Smooth muscle cell (in vitro differentiated cells): Measurements from ENCODE around the gene STRN3. TPM values are rescaled to one million over a fixed set of nuclear protein-coding genes. Genes with fewer than 3 reads are reported as not detected.

Experiments used
- DNase-seq: peaks from one replicate; lab custom pipeline; 2025; ENCODE audit not compliant: unreplicated experiment; lab: John Stamatoyannopoulos, UW
- H2AFZ ChIP-seq: fragments of 200-600 bp; sonication (generic); 2 replicates; pipeline ENCODE4 v1.6.0; 2016; ENCODE audit warnings: antibody characterized with exemption, low read depth, mild to moderate bottlenecking
- H3F3A ChIP-seq: fragments of 200-600 bp; sonication (generic); 2 replicates; pipeline ENCODE4 v1.6.0; 2017; ENCODE audit warnings: antibody characterized with exemption, low read depth
- H3K27ac ChIP-seq: fragments of 200-600 bp; sonication (generic); 2 replicates; pipeline ENCODE4 v1.5.1; 2016; ENCODE audit warnings: low read depth, mild to moderate bottlenecking
- H3K27me3 ChIP-seq: fragments of 200-600 bp; sonication (generic); 2 replicates; pipeline ENCODE4 v1.6.1; 2016; ENCODE audit warnings: low read depth, mild to moderate bottlenecking
- H3K36me3 ChIP-seq: fragments of 200-600 bp; sonication (generic); 2 replicates; pipeline ENCODE4 v1.5.1; 2016; ENCODE audit warnings: low read depth
- H3K4me1 ChIP-seq: fragments of 200-600 bp; sonication (generic); 2 replicates; pipeline ENCODE4 v1.5.1; 2016; ENCODE audit warnings: low read depth
- H3K4me2 ChIP-seq: fragments of 200-600 bp; sonication (generic); 2 replicates; pipeline ENCODE4 v1.6.0; 2016; ENCODE audit warnings: mild to moderate bottlenecking
- H3K4me3 ChIP-seq: fragments of 200-600 bp; sonication (generic); 2 replicates; pipeline ENCODE4 v1.5.1; 2016; ENCODE audit warnings: mild to moderate bottlenecking
- H3K79me2 ChIP-seq: fragments of 200-600 bp; sonication (generic); 2 replicates; pipeline ENCODE4 v1.6.0; 2016; ENCODE audit warnings: low read depth, mild to moderate bottlenecking
- H3K9ac ChIP-seq: fragments of 200-600 bp; sonication (generic); 2 replicates; pipeline ENCODE4 v1.6.0; 2016; ENCODE audit warnings: low read depth
- H3K9me3 ChIP-seq: fragments of 200-600 bp; sonication (generic); replicated peaks from 2 replicates; pipeline ENCODE4 v1.5.1; 2016; ENCODE audit warnings: low read depth
- H4K20me1 ChIP-seq: fragments of 200-600 bp; sonication (generic); 2 replicates; pipeline ENCODE4 v1.6.0; 2016; ENCODE audit warnings: low read depth
- WGBS: methylation state at CpG from one replicate; pipeline ENCODE4 v1.1.7; 2016; ENCODE audit warnings: low lambda C conversion rate; 5-methylcytosine and 5-hydroxymethylcytosine counted together
- polyA plus RNA-seq: library from polyadenylated mRNA; unstranded; fragments of >200 nt; fragmentation: Nextera tagmentation; extraction: Ambion mirVana; gene quantifications from 2 replicates; pipeline ENCODE4 v1.2.1, GENCODE V29; 2016
- total RNA-seq: library from RNA; depleted of rRNA; stranded (reverse); fragments of >200 nt; gene quantifications from 2 replicates; pipeline ENCODE4 v1.2.3, GENCODE V29; 2014
- TF ChIP-seq, protein P1 (sequence below): fragments of 200-600 bp; sonication (generic); IDR thresholded peaks from 2 replicates; pipeline ENCODE4 v1.5.1; 2017; ENCODE audit warnings: borderline replicate concordance, mild to moderate bottlenecking, antibody characterized with exemption; ENCODE audit not compliant: insufficient read depth, poor library complexity, severe bottlenecking

STRN3 gene
- total and polyA plus RNA-seq, 2 experiments from 2014 or later, result 6.8 to 43.6 TPM

DNA sequence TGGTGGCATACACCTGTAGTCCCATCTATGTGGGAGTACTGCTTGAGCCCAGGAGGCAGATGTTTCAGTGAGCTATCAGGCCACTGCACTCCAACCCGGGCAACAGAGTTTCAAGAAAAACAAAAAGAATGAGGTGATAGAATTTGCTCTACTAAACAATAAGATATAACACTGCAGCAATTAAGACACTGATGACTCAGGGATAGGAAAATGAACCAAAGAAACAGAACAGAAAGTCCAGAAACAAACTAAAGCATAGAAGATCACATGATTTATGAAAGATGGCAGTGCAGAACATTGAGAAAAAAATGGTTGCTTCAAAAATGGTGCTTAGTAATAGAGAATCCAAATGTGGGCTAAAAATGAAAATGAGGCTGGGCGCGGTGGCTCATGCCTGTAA, 66.0 kb downstream of the STRN3 start:
- Histone ChIP-seq H2AFZ (no peak overlapping the region), H3K36me3 (peaks cover 12% of the 10 kb centered on the region), H3K27ac (no peak overlapping the region), H3K4me3 (no peak overlapping the region), H3K9ac (no peak overlapping the region), H3K9me3 (no peaks in the 10 kb centered on the region), H3K27me3 (no peaks in the 10 kb centered on the region), H3K4me1 (no peaks in the 10 kb centered on the region), H3K4me2 (no peak overlapping the region), H3K79me2 (peaks cover 98% of the 10 kb centered on the region), H4K20me1 (peaks cover 97% of the 10 kb centered on the region), H3F3A (no peaks in the 10 kb centered on the region)
- TF ChIP-seq, protein P1, sequence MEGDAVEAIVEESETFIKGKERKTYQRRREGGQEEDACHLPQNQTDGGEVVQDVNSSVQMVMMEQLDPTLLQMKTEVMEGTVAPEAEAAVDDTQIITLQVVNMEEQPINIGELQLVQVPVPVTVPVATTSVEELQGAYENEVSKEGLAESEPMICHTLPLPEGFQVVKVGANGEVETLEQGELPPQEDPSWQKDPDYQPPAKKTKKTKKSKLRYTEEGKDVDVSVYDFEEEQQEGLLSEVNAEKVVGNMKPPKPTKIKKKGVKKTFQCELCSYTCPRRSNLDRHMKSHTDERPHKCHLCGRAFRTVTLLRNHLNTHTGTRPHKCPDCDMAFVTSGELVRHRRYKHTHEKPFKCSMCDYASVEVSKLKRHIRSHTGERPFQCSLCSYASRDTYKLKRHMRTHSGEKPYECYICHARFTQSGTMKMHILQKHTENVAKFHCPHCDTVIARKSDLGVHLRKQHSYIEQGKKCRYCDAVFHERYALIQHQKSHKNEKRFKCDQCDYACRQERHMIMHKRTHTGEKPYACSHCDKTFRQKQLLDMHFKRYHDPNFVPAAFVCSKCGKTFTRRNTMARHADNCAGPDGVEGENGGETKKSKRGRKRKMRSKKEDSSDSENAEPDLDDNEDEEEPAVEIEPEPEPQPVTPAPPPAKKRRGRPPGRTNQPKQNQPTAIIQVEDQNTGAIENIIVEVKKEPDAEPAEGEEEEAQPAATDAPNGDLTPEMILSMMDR, result no peak
- DNase-seq, result no peak
- 100% methylated on average over 3 of the region's 3 CpGs for WGBS

DNA sequence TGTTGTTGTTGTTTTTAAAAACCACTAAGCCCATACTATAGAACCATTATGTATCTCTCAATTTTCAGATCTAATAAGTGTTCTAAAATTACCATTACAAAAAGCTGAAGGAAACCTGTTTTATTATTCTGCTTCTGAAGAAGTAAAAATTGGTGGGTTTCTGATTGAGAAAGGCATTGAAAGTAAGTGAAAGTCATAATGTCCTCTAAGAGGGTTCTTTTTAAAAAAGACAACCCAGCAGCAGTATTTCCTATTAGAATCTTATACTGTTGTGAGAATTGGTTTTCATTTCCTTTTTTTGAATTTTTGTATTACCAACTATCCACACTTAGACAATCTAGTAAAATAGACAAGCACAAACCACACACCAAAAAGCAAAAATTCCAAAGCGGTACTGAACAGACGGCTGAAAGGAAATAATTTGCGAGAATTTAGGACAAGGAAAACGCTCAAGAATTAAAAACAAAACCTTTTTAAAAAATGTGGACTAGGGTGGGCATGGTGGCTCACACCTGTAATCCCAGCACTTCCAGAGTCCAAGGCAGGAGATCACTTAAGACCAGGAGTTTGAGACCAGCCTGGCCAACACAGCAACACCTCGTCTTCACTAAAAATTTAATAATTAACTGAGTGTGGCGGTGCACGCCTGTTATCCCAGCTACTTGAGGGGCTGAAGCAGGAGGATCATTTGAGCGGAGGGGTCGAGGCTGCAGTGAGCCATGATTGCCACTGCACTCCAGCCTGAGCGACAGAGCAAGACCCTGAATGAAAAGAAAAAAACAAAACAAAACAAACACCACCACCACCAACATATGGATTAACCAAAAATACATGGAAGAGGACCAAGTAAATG, 67.4 kb downstream of the STRN3 start:
- Histone ChIP-seq H3K4me2 (no peak overlapping the region), H4K20me1 (peaks cover 89% of the 10 kb centered on the region), H3K4me1 (no peaks in the 10 kb centered on the region), H3F3A (no peaks in the 10 kb centered on the region), H3K9me3 (no peaks in the 10 kb centered on the region), H3K79me2 (peaks cover 84% of the 10 kb centered on the region), H3K4me3 (no peak overlapping the region), H2AFZ (no peak overlapping the region), H3K27ac (no peak overlapping the region), H3K9ac (no peak overlapping the region), H3K36me3 (peaks cover 8% of the 10 kb centered on the region), H3K27me3 (no peaks in the 10 kb centered on the region)
- no peak for DNase-seq
- TF ChIP-seq, protein P1, result no peak
- 94% methylated on average over 10 of the region's 10 CpGs for WGBS

DNA sequence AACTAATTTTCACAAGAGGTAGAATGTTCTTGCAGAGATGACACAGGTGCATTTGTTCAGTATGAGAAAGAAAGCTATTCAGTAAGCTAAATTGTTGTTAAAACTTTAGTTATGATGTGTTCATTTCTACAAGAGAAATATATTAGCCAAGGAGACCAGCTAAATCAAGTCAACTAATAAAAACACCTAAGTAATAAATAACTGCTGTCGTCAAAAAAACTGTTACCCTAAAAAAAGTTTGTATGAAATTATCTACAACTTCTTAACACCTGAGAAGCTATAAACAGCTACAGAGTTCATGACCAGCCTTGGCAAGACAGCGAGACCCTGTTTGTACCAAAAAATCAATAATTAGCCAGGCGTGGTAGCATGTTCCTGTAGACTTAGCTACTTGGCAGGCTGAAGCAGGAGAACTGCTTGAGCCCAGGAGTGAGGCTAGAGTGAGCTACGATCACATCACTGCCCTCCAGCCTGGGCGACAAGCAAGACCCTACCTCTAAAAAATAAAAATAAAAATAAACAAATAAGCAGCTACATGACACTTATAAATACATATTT, 68.3 kb downstream of the STRN3 start:
- Histone ChIP-seq H3K79me2 (peaks cover 75% of the 10 kb centered on the region), H4K20me1 (peaks cover 84% of the 10 kb centered on the region)

More for the DNA sequence above, 68.3 kb downstream of the STRN3 start:
- TF ChIP-seq, protein P1, result no peak
- Histone ChIP-seq H3K4me1 (no peaks in the 10 kb centered on the region), H3F3A (no peaks in the 10 kb centered on the region), H3K4me2 (no peak overlapping the region), H3K27me3 (no peaks in the 10 kb centered on the region), H3K4me3 (no peak overlapping the region), H3K27ac (no peak overlapping the region), H3K9ac (no peak overlapping the region), H3K36me3 (peaks cover 8% of the 10 kb centered on the region), H3K9me3 (no peaks in the 10 kb centered on the region), H2AFZ (no peak overlapping the region)
- WGBS, result 96% methylated on average over 5 of the region's 5 CpGs
- DNase-seq, result no peak
